Activated T-helper 17 cell treated with anti-CD3 and anti-CD28 coated beads, Interleukin-2, amount 50 U/mL, for 72 hours (primary cell): Measurements from ENCODE around the gene HTRA1. TPM values are rescaled to one million over a fixed set of nuclear protein-coding genes. Genes with fewer than 3 reads are reported as not detected.

Source experiments
- ATAC-seq: fragments of 150-1000 bp; cut with Tn5 transposase; replicated peaks from 2 replicates; pipeline ENCODE4 v1.10.0; 2021; ENCODE audit warnings: mild to moderate bottlenecking, moderate library complexity
- H3K27ac Mint-ChIP-seq: one replicate; pipeline ENCODE4 v1.8.0; 2022; ENCODE audit warnings: mixed read lengths
- H3K27me3 Mint-ChIP-seq: one replicate; pipeline ENCODE4 v1.8.0; 2022; ENCODE audit warnings: mixed read lengths
- H3K36me3 Mint-ChIP-seq: one replicate; pipeline ENCODE4 v1.8.0; 2022; ENCODE audit warnings: low read depth, mild to moderate bottlenecking, mixed read lengths
- H3K4me1 Mint-ChIP-seq: one replicate; pipeline ENCODE4 v1.8.0; 2022; ENCODE audit warnings: mixed read lengths
- H3K4me3 Mint-ChIP-seq: one replicate; pipeline ENCODE4 v1.8.0; 2022; ENCODE audit warnings: mild to moderate bottlenecking, mixed read lengths
- H3K9me3 Mint-ChIP-seq: one replicate; pipeline ENCODE4 v1.8.0; 2022; ENCODE audit warnings: mixed read lengths
- total RNA-seq, 2 donors: library from RNA; stranded (reverse); gene quantifications; one replicate each; pipeline ENCODE4 v1.2.3, GENCODE V29; 2022

Gene HTRA1
- total RNA-seq, 2 donors from 2014 or later: not detected

GRCh38 chr10:122490786-122491680 lies 29.7 kb downstream of the HTRA1 start:
- no peaks in the 10 kb centered on the region for H3K36me3 Mint-ChIP-seq
- ATAC-seq: peak; percentile 96
- H3K4me1 Mint-ChIP-seq: peaks cover 18% of the 10 kb centered on the region
- H3K27ac Mint-ChIP-seq: peak overlapping the region; percentile 30
- no peaks in the 10 kb centered on the region for H3K9me3 Mint-ChIP-seq
- peak overlapping the region; percentile 58 for H3K4me3 Mint-ChIP-seq
- H3K27me3 Mint-ChIP-seq: no peaks in the 10 kb centered on the region

- Mint-ChIP-seq H3K36me3 (no peaks in the 10 kb centered on the region), H3K27me3 (no peaks in the 10 kb centered on the region)
- peak; percentile 29 for ATAC-seq
Observed at GRCh38 chr10:122492006-122492405, 30.7 kb downstream of the HTRA1 start.

GRCh38 chr10:122492999-122493481 lies 31.7 kb downstream of the HTRA1 start:
- Mint-ChIP-seq H3K4me1 (peaks cover 25% of the 10 kb centered on the region), H3K36me3 (no peaks in the 10 kb centered on the region), H3K27me3 (no peaks in the 10 kb centered on the region), H3K4me3 (no peak overlapping the region), H3K27ac (no peak overlapping the region), H3K9me3 (no peaks in the 10 kb centered on the region)
- no peak for ATAC-seq

More at GRCh38 chr10:122492006-122492405, 30.7 kb downstream of the HTRA1 start:
- peaks cover 25% of the 10 kb centered on the region for H3K4me1 Mint-ChIP-seq
- H3K27ac Mint-ChIP-seq: peak overlapping the region; percentile 30
- no peaks in the 10 kb centered on the region for H3K9me3 Mint-ChIP-seq
- H3K4me3 Mint-ChIP-seq: peak overlapping the region; percentile 58

DNA sequence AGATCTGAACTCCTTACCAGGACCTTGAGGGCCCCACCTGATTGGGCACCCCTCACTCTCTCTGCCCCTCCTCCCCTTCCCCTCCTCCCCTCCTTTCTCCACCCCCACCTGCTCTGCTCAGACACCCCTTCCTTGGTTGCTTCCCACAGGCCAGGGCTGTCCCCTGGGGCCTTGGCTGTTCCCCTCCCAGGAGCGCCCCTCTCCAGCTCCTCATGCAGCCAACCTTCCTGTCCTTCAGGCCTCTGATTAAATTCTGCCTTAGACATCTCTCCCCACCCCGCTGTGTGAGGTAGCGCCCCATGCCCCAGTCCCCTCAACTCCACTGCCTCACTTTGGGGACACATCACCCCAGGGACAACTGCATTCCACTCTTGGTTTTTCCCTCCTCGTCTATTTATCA lies 32.4 kb downstream of the HTRA1 start:
- ATAC-seq: no peak
- Mint-ChIP-seq H3K36me3 (no peaks in the 10 kb centered on the region), H3K27me3 (no peaks in the 10 kb centered on the region), H3K27ac (no peak overlapping the region), H3K4me3 (no peak overlapping the region), H3K4me1 (peaks cover 25% of the 10 kb centered on the region), H3K9me3 (no peaks in the 10 kb centered on the region)

GRCh38 chr10:122494173-122494820 lies 32.9 kb downstream of the HTRA1 start:
- H3K36me3 Mint-ChIP-seq: no peaks in the 10 kb centered on the region

GRCh38 chr10:122494833-122495232 lies 33.5 kb downstream of the HTRA1 start:
- no peaks in the 10 kb centered on the region for H3K36me3 Mint-ChIP-seq
- no peak overlapping the region for H3K4me3 Mint-ChIP-seq
- ATAC-seq: no peak
- H3K9me3 Mint-ChIP-seq: no peaks in the 10 kb centered on the region
- H3K4me1 Mint-ChIP-seq: peaks cover 25% of the 10 kb centered on the region
- H3K27me3 Mint-ChIP-seq: no peaks in the 10 kb centered on the region
- no peak overlapping the region for H3K27ac Mint-ChIP-seq

More at GRCh38 chr10:122494173-122494820, 32.9 kb downstream of the HTRA1 start:
- H3K27me3 Mint-ChIP-seq: no peaks in the 10 kb centered on the region
- H3K27ac Mint-ChIP-seq: no peak overlapping the region
- H3K4me1 Mint-ChIP-seq: peaks cover 25% of the 10 kb centered on the region
- ATAC-seq: no peak
- H3K9me3 Mint-ChIP-seq: no peaks in the 10 kb centered on the region
- no peak overlapping the region for H3K4me3 Mint-ChIP-seq

DNA sequence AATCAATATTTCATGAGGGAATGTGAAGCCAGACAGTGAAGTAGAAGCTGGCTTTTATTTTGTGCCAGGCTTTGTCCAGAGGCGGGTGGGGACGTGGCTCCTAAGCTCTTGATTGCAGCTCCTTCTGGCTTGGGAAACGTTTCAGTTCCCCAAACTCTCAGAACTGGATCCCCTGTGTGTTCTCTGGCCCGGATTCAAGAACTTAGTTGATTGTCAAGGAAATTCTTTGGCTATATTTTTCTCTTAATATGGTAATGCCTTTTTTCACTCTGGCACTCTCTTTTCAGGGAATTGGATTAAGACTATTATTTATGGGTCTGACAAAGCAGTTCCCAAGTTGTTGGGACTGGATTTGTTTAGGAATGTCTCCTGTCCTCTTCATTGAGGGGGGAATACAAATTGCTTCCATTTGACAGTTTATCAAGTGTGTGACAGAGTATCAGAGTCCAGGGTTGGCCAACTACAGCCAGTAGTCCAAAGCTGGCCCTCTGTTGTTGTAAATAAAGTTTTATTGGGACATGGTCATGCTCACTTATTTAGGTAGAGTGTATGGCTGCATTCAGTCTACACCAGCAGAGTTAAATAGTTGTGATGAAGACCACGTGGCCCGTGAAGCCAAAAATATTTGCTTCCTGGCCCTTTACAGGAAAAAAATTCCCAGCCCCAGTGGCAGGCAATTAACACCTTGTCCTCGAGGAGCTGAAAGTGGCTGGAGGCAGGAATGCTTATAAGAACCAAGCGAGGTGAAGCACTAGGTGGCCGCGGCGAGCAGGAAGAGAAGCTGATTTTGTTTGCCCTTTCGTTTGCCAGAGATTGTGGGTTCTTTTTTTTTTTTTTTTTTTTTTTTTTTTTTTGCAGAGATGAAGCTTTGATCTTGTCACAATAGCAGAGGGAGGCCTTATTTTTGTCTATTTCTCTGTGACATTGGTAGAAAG lies 34.3 kb downstream of the HTRA1 start:
- peaks cover 25% of the 10 kb centered on the region for H3K4me1 Mint-ChIP-seq
- H3K9me3 Mint-ChIP-seq: no peaks in the 10 kb centered on the region
- H3K36me3 Mint-ChIP-seq: no peaks in the 10 kb centered on the region
- no peak overlapping the region for H3K27ac Mint-ChIP-seq
- no peaks in the 10 kb centered on the region for H3K27me3 Mint-ChIP-seq
- H3K4me3 Mint-ChIP-seq: peak overlapping the region; percentile 6
- no peak for ATAC-seq

GRCh38 chr10:122497241-122497640 lies 35.9 kb downstream of the HTRA1 start:
- H3K27ac Mint-ChIP-seq: no peak overlapping the region
- ATAC-seq: no peak

DNA sequence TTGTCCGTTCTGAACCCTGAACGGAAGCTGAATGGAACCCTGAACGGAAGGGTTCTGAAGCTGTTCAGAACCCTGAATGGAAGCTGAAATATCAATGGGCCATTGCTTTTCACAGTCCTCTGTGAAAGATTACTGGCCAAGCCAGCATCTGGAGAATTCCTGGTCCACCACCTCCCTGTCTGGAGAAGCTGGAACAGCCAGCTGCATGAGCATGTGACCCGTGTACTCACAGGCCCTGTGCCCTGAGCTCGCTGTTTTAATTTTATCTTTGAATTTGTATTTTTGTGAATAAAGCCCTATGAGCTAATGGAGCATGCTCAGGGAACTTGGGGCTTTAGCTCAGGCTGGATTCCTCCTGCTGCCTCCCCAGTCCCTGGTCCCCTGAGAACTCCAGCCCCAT lies 37.2 kb downstream of the HTRA1 start:
- Mint-ChIP-seq H3K27me3 (no peaks in the 10 kb centered on the region), H3K4me3 (no peak overlapping the region), H3K27ac (no peak overlapping the region), H3K4me1 (peaks cover 10% of the 10 kb centered on the region), H3K36me3 (no peaks in the 10 kb centered on the region), H3K9me3 (no peaks in the 10 kb centered on the region)
- ATAC-seq: no peak

More at GRCh38 chr10:122497241-122497640, 35.9 kb downstream of the HTRA1 start:
- H3K9me3 Mint-ChIP-seq: no peaks in the 10 kb centered on the region
- H3K36me3 Mint-ChIP-seq: no peaks in the 10 kb centered on the region
- peaks cover 10% of the 10 kb centered on the region for H3K4me1 Mint-ChIP-seq
- H3K4me3 Mint-ChIP-seq: no peak overlapping the region
- H3K27me3 Mint-ChIP-seq: no peaks in the 10 kb centered on the region

- ATAC-seq: no peak
- Mint-ChIP-seq H3K27me3 (no peaks in the 10 kb centered on the region), H3K27ac (no peak overlapping the region), H3K36me3 (no peaks in the 10 kb centered on the region), H3K4me3 (no peak overlapping the region), H3K9me3 (no peaks in the 10 kb centered on the region), H3K4me1 (peaks cover 10% of the 10 kb centered on the region)
Observed at GRCh38 chr10:122499012-122499411, 37.7 kb downstream of the HTRA1 start.

DNA sequence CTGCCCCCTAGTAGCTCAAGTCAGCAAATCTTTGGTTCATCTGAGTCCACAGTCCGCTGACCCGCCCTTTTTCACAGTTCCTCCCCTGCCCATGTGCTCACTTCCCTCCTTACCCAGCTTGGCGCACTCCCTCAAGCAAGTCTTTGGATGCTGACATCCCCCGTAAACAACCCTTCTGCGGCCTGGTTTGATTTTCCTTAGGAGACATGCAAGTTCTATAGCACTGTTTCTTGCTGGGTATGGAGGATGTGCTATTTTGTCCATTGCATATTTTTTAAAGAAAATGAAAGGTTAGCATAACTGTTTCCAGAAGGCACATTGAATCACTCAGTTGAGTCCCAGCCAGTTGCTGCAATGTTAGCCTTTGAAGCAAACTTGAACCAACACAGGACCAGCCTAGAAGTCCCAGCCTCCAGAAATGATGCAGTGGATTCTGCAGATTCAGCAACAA lies 38.2 kb downstream of the HTRA1 start:
- H3K27me3 Mint-ChIP-seq: no peaks in the 10 kb centered on the region
- no peak overlapping the region for H3K4me3 Mint-ChIP-seq
- peaks cover 10% of the 10 kb centered on the region for H3K4me1 Mint-ChIP-seq
- no peak for ATAC-seq
- no peaks in the 10 kb centered on the region for H3K9me3 Mint-ChIP-seq
- no peak overlapping the region for H3K27ac Mint-ChIP-seq
- H3K36me3 Mint-ChIP-seq: no peaks in the 10 kb centered on the region

DNA sequence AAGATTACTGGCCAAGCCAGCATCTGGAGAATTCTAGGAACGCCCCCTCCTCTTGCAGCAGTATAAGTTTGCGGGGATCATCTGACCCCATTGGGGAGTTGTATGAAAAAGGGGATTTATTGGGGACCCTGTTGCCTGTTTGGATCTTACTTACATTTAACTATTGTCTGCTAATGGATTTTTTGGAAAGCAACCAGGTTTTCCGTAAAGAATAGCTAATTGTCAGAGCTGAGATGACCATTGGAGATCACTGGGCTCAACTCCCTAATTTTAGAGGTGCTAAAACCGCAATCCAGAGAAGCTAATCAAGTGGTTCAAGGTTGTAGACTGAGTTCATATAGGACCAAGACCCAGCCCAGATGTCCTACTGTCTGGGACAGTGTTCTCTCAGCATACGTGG lies 38.8 kb downstream of the HTRA1 start:
- H3K9me3 Mint-ChIP-seq: no peaks in the 10 kb centered on the region
- H3K36me3 Mint-ChIP-seq: no peaks in the 10 kb centered on the region
- no peak overlapping the region for H3K27ac Mint-ChIP-seq
- H3K4me3 Mint-ChIP-seq: no peak overlapping the region
- ATAC-seq: no peak
- H3K27me3 Mint-ChIP-seq: no peaks in the 10 kb centered on the region
- peaks cover 10% of the 10 kb centered on the region for H3K4me1 Mint-ChIP-seq

DNA sequence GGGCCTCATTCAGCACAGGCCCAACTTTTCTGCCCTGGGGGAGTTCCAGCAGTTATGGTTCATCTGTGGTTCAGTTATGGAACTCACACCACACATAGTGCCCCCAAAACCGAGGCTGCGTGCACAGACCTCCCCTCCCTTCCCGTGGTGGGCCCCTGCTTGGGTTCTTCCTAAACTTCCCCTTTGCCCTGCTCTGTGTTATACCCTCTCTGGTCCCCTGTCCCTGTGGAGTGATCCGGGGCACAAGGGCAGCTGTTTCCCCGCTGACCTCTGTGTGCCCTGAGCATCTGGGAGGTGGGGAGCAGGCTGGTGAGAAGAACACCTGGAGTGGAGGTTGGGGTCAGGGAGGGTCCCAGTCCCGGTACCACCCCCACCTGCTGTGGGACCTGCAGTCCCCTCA lies 39.4 kb downstream of the HTRA1 start:
- no peaks in the 10 kb centered on the region for H3K9me3 Mint-ChIP-seq
- peaks cover 10% of the 10 kb centered on the region for H3K4me1 Mint-ChIP-seq
- no peaks in the 10 kb centered on the region for H3K36me3 Mint-ChIP-seq
- H3K4me3 Mint-ChIP-seq: no peak overlapping the region
- no peaks in the 10 kb centered on the region for H3K27me3 Mint-ChIP-seq
- ATAC-seq: no peak
- no peak overlapping the region for H3K27ac Mint-ChIP-seq

DNA sequence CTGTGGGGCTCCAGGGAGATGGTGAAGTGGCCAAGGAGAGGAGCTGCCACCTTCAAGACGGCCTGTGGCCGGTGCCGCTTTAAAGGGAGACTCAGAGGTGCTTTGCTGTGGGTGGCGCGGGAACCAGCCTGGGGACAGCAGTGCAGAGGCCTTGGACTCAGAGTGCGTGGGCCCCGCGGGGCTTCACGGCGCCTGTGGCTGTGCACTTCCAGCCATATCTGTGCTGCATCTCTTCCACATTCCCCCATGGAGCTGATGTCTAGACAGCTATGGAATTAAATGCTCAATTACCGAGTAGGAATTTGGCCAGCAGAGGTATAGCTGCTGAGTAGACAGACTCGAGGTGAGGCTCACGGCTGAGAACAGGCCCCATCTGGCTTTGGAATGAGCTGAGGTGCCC lies 41.7 kb downstream of the HTRA1 start:
- Mint-ChIP-seq H3K9me3 (no peaks in the 10 kb centered on the region), H3K36me3 (no peaks in the 10 kb centered on the region), H3K4me3 (no peak overlapping the region), H3K27ac (no peak overlapping the region), H3K4me1 (no peaks in the 10 kb centered on the region), H3K27me3 (no peaks in the 10 kb centered on the region)
- no peak for ATAC-seq
